Cardiac septum (tissue), 1 donor: ENCODE results near the gene DENR. TPM values are rescaled to one million over a fixed set of nuclear protein-coding genes. Genes with fewer than 3 reads are reported as not detected.
"Not testable (repeated sequence)": the region's sequence is repeated elsewhere in the genome, so short reads cannot be mapped to it uniquely, and the experiment has no call there.

ENCODE experiments used
- DNase-seq: peaks from one replicate; pipeline ENCODE4 v3.0.0-alpha.2; 2020; ENCODE audit warnings: low spot score
- intact Hi-C: fragments of 100-400 bp; cut with DNase I; formaldehyde crosslinking; loops from one replicate; pipeline ENCODE4 v1.14.0; 2022
- long read RNA-seq: library from polyadenylated mRNA; unstranded; transcript quantifications from one replicate; pipeline ENCODE4 v2.0.0, GENCODE V29; 2021
- total RNA-seq: library from RNA; stranded (reverse); fragmentation: NEBNext Ultra II Directional; extraction: Animal tissue kit (Norgen Biotek cat#: 25700); gene quantifications from one replicate; pipeline ENCODE4 v1.2.1, GENCODE V29; 2021
- donor health status: DM: no; HTN: no; CAD: no.

DENR gene, protein sequence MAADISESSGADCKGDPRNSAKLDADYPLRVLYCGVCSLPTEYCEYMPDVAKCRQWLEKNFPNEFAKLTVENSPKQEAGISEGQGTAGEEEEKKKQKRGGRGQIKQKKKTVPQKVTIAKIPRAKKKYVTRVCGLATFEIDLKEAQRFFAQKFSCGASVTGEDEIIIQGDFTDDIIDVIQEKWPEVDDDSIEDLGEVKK
- 23.8 TPM for total RNA-seq
- long read RNA-seq, partial matches to known transcripts: 1 of 6 reads
- long read RNA-seq, other reads (novel, unspliced or antisense): 5 of 6 reads

DNA sequence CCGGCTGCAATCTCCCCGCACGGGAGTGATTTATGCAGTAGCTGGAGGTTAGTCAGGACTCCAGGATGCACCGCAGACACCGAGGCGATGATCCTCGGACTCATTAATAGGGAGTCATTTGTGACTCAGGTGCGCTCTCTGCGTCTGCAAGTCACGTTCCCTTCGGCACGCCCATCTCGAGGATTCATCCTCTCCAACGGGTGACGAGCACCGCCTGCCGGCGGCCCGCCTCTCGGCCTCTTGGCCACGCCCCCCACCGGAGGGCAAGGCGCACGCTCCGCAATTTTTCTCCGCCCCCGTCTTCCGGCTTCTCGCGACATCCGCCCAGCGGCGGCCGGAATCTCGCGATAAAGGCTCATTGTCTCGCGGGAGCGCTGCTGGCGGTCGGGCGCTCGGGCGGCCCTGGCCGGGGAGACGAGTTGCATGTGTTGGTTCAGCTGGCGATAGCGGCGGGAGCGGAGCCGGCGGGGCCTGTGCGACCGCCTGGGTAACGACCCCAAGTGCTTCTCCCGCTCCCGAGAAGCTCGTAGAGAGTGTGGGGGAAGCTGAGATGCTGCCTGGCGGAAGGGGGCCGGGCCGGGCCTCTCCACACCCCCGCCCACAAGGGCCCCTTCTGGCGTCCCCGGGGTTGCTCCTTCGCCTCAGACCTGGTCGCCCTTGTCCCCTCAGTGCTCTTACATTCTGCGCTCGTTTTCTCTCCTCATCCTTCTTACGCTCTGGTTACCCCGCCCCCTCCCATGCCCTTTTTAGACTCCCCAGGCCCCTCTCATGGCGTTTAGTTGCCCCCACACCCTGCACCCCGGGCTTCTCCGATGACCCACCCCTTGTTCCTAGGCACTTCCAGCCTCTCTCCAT, at the start of gene DENR:
Gene DENR (plus strand): TSS at position 361 of the 855 bp plus-strand sequence. CDS start 878 bp downstream, outside the sequence.
- DNase-seq: peak; percentile 99
- intact Hi-C loops: loop anchor here (2.0 to 5.0 kb wide), 2 partner anchors 116 to 225 kb away; partner anchors contain the start of genes KNTC1 and RSRC2

DNA sequence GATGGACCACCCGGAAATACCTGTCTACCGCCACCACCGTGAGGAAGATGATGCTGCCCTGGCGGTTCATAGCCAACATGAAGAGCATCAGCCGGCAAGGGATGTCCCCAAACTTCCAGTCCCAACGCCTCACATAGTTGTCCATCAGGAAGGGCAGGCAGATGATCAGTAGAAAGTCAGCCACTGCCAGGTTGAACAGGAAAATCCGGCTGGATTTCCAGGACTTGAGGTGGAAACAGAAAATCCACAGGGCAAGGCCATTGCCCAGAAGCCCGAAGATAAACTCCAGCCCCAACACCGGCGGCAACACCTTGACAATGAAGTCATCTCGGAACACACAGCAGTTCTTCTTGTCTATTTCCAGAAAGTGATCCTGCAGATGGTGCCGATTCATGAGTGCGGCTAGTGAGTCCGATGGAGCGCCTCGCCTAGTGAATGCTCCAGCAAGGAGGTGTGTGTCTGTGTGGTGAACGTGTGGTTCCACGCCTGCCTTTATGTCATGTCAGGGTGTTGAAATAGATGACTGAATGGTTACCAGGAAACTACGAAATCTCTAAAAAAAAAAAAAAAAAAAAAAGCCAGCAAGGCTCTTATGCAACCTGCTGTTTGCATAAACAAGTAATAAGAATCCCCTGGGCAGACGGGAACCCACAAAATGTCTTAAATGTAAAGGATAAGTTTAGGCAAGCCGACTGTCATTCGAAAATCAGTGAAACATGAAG, 49.6 kb upstream of the DENR start, which contains the start of gene HCAR2:
Gene HCAR2 (minus strand): TSS at position 468 of the 722 bp plus-strand sequence. CDS start 74 bp downstream, at position 394.
- intact Hi-C loops: not testable (repeated sequence)
- DNase-seq: peak; percentile 89

DNA sequence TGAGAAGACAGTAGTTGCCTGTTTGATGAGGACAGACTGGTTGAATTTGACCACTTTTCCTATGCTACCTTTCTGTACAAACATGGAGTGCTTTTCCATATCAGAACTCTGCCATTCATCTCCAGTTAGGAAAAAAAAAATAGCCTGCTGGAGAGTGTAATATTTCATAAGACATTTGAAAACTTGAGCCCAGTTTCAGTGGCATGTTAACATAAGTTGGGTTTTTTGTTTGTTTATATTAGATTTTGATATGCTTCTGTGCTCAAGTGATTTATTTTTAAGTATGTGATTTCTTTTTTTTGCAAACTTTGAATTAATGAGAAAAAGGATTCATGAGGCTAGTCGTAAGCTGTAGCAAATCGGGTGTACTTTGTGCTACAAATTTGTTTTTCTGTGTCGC, 48.8 kb upstream of the DENR start:
- DNase-seq, intact Hi-C loops: not testable (repeated sequence)

DNA sequence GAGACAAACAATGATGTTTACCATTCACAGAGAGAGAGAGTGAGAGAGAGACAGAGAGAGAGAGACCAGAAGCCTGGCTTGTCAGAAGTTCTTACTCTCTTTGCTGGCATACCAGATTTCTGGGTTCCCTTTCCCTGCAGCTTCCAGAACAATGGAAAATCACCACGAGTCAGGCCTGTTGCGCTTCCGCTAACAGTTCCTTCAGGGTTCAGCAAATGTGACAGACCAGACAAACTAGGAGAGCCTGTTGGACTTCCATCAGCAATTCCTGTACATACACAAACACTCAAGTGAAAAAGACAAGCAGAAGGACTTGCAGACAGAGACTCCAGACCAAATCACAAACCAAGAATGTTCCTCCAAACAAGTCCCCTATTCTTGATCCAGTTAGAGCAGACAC, 43.3 kb upstream of the DENR start:
- DNase-seq, intact Hi-C loops: not testable (repeated sequence)

DNA sequence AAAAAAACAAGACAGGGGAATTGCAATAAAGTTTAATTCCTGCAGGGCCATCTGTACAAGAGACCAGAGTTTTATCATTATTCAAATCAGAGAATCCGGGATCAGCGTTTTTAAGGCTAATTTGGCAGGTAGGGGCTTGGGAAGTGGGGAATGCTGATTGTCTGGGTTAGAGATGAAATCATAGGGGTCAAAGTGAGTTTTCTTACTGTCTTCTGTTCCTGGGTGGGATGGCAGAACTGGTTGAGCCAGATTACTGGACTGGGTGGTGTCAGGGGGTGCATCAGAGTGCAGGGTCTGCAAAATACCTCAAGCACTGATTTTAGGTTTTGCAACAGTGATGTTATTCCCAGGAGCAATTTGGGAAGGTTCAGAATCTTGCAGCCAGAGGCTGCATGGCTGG, 42.3 kb upstream of the DENR start:
- intact Hi-C loops, DNase-seq: not testable (repeated sequence)

DNA sequence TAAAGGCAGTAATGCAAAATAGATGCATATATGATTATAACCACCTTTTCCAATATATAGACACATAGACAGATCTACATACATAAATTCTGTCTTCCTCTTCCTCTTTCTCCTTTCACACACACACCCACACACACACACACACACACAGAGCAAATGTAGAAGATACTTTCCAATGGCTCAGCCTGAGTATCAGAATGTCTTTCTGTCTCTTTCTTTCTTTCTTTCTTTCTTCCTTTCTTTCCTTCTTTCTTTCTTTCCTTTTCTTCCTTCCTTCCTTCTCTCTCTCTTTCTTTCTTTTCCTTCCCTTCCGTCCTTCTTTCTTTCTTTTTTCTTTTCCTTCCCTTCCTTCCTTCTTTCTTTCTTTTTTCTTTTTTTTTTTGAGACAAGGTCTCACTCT, 41.4 kb upstream of the DENR start:
- intact Hi-C loops, DNase-seq: not testable (repeated sequence)

DNA sequence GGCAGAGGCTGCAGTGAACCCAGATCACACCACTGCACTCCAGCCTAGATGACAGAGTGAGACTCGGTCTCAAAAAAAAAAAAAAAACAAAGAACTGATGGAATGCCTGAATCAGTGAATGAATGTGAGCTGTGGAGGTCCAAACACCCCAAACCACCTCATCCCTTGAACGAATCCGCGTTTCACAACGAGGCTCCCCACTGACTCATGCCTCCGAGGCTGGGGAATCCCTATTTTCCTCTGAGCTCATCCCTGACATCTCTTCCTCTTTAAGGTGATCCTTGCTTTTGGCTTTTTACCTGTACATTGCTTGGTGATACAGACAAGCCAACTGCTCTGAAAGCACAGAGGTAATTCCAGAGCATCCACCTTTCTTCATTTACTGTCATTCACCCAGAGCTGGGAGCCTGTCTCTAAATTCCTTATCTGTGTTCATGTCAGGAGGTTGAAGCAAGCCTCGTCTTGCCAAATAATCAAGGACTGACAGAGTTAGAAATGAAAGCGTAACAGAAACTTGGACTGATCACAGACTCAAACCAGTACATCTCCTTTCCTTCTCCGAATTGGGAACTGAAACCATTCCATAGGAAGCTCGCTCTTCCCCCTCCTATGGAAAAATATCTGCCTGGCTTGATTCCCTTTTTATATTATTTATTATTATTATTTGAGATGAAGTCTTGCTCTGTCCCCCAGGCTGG, 39.0 kb upstream of the DENR start:
- intact Hi-C loops, DNase-seq: not testable (repeated sequence)

DNA sequence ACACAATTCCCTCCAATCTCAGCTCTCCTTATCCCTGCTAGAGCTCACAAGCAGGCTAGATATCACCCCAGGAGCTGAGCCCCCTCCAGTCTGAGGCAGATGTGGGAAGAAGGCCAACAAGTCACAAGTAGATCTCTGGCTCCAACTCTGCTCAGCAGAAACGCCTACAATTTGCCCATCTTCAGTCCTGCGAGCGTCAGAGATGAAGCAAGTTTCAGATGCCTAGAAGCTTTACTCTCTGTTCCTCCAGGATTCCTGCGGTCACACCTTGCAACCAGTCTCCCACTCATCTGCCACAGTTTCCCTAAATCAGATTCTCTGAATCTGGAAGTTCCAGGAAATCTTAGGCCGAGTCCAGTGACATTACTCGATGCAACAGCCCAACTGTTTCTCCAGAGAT, 37.4 kb upstream of the DENR start:
- DNase-seq, intact Hi-C loops: not testable (repeated sequence)

DNA sequence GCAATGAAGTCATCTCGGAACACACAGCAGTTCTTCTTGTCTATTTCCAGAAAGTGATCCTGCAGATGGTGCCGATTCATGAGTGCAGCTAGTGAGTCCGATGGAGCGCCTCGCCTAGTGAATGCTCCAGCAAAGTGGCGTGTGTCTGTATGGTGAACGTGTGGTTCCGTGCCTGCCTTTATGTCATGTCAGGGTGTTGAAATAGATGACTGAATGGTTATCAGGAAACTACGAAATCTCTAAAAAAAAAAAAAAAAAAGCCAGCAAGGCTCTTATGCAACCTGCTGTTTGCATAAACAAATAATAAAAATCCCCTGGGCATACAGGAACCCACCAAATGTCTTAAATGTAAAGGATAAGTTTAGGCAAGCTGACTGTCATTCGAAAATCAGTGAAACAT, 36.0 kb upstream of the DENR start, which contains the start of gene HCAR3:
Gene HCAR3 (minus strand): TSS at position 154 of the 400 bp plus-strand sequence. CDS start 74 bp downstream, at position 80.
- peak; percentile 86 for DNase-seq
- intact Hi-C loops: not testable (repeated sequence)

DNA sequence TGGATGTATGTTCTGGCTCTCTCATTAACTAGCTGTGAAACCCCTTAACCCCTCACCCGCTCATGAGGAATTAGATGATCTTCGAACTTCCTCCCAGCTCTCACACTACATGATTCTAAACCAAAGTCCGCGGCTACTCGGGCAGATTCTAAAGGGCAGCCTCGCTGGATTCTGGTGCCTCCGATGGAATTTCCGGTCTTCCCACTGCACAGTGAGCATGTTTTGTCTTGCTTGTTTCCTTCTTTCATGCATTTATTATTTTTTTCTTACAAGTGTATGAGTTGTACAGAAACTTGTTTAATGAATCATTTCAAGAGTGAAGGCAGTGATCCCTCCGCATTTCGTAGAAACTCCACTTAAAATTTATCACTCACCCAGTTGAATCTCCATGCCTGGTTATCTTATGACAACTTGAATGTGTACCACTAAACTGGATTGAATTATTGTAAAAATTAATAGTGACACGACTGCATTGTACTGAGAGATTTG, 31.5 kb upstream of the DENR start:
- intact Hi-C loops: no loop called here
- DNase-seq: no peak

DNA sequence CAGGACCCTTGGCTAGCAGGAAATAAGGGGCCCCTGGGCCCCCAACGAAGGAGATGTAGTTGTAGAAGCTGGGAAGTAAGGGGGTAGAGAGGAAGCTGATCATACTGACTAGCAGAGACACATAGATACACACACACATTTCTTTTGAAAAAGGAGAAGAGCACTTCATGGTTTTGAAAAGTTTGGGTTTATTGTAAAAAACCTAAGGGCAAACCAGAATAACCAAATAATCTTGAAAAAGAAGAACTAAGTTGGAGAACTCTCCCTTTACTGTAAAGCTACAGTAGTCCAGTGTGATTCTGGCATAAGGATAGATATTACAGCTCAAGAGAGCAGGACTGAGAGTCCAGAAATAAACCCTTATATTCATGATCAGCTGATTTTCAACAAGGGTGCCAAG, 30.2 kb upstream of the DENR start:
- no peak for DNase-seq
- intact Hi-C loops: no loop called here

DNA sequence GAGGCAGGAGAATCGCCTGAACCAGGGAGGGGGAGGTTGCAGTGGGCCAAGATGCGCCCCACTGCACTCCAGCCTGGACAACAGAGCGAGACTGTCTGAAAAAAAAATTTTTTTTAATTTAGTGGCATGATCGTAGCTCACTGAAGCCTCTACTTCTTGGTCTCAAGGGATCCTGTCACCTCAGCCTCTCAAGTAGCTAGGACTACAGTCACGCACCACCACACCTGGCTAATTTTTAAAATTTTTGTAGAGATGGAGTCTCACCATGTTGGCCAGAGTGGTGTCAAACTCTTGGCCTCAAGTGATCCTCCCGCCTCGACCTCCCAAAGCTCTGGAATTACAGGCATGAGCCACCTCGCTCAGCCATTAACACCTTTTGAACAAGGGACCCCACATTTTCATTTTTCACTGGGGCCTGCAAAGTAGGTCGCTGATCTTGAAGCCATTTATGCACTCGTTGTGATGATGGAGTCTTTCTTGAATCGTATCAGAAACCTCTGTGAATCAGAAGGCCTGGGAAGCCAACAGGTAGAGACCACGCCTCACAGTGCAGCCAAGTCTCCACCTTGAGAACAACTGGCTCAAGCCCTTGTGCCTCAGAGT, 27.9 kb upstream of the DENR start:
- no peak for DNase-seq
- intact Hi-C loops: no loop called here

DNA sequence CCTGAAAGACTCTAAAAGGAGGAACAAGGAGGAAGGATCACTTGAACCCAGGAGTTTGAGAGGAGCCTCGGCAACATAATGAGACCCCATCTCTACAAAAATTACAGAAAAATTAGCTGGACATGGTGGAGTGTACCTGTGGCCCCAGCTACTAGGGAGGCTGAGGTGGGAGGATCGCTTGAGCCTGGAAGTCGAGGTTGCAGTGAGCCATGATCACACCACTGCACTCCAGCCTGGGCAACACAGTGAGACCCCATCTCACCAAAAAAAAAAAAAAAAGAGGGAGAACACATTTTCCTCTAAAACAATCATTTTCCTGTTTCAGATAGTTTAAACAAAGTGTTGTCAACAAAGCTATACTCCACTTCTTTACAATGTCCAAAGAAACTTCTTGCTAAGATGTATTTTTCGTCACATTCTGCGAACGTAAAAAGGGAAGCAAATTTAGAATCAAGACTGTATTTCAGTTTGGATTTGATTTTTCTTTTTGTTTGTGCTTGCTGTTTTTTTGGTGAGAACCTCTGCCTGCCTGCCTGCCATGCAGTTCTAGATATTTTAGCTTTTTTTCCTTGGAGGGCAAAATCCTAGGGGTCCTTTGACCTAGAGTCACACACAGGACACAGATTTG, 27.1 kb upstream of the DENR start:
- DNase-seq: no peak
- intact Hi-C loops: no loop called here

DNA sequence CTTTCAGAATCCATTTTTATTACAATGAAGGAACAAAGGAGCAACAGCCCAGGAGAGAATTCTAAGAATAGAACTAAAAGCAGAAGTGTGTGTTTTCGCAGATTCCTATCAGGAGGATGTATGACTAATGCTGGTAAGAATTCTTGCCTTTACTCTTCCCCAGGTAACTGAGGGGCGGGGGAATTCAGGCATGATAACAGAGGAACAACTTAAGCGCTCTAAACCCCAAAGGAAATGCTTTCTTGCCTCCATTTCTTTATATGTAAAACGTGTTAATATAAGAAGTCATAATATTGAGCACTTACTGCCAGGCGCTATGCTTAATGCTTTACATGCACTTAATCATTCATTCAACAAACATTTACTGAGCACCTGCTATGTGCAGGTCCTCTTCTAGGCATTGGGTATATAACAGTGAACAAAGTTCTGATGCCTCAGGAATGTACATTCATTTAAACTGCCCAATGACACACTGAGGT, 26.5 kb upstream of the DENR start:
- DNase-seq: no peak
- intact Hi-C loops: no loop called here

DNA sequence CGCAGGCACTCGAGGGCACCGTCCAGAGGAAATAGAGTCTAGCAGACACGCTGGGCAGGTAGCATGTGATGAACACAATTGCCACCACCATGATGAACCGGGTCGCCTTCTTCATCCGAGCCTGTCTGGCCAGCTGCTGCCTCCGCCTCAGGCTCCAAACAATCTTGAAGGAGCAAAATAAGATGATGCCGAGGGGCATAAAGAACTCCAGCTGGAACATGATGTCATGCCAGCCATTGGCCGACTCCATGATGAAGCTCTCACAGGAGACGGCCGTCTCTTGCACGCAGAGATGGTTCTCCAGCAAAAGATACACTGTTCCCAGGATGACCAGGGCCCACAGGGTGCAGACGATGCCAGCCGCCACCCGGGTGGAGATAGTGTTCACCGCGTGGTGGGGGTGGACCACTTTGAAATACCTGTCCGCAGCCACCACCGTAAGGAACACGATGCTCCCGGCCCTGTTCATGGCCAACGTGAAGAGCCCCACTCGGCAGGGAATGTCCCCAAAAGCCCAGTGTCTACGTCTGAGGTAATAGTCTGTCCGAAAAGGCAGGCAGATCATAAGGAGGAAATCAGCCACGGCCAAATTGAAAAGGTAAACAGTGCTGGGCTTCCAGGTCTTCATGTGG, 22.9 kb upstream of the DENR start:
- DNase-seq: no peak
- intact Hi-C loops: no loop called here

DNA sequence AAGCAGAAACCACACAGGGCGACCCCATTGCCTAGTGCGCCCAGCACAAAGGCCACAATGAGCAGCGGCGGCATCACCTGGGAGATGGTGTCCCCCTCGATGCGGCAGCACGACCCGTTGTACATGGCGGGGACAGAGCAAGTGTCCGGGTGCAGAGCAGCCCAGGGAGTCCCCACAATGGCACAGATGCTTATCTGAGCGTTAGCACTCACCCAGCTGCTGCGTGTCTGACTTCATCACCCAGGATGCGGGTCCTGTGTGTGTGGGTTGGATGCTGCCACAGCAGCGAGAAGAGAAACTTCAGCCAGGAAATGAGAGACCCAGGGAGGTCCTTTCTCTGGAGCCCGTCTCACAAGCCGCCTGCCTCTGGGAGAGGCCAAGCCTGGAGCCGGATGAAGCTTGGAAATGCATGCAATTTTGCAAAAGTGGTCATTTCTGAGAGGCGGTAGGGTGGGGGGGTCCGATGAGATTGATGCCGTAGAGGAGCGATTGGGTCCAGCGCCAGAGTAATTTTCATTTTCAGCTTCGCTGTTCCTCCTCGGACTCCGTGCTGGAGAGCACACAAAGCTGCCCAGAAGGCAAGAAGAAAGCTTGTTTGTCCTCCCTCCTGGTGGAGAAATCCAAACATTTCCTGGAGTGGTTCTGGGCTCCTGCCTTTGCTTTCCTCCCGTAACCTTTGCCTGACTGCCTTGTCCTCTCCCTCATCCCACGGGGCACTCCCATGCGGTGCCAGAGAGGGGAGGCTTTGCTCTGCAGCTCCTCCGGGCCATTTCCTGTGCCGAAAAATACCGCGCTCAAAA, 22.2 kb upstream of the DENR start, which contains the start of gene HCAR1:
Gene HCAR1 (minus strand): TSS at position 630 of the 800 bp plus-strand sequence. CDS start 505 bp downstream, at position 125.
- DNase-seq: no peak
- intact Hi-C loops: no loop called here

DNA sequence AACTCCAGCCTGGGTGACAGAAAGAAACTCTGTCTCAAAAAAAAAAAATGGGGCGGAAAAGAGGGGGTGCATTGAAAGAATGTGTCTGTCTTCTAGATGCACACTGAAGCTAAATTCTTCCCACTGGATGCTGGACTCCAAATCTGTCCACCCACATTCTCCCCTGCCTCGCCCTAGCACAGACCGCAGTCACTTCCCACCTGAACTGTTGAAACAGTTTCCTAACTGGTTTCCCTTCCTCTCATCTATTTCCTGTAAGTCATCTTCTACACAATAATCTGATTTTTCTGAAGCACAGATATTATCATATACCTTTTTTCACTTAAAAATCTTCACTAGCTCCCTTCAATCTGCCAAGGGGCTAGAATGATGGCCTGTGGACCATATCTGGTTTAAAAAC, 20.5 kb upstream of the DENR start:
- DNase-seq: no peak
- intact Hi-C loops: no loop called here
